Bone marrow (tissue), 2 donors: ENCODE results near the gene NR3C1.

Source experiments
- DNase-seq, 2 donors: peaks; one replicate each; lab custom pipeline; 2025; lab: John Stamatoyannopoulos, UW

NR3C1 gene

GRCh38 chr5:143234162-143234842 is 169.2 kb downstream of the NR3C1 start:
- DNase-seq: no peak

GRCh38 chr5:143233031-143233430 is 170.5 kb downstream of the NR3C1 start:
- DNase-seq: peak in 1 of 2 donors; percentile 40

GRCh38 chr5:143231973-143232812 is 171.3 kb downstream of the NR3C1 start:
- DNase-seq: no peak

- no peak for DNase-seq
These were observed 172.1 kb downstream of the NR3C1 start for GRCh38 chr5:143231416-143231815.

- no peak for DNase-seq
These were observed 172.8 kb downstream of the NR3C1 start for GRCh38 chr5:143230676-143230996.

- DNase-seq: no peak
These were observed 173.4 kb downstream of the NR3C1 start for GRCh38 chr5:143229896-143230675.

GRCh38 chr5:143229426-143229895 is 174.0 kb downstream of the NR3C1 start:
- DNase-seq: no peak

- no peak for DNase-seq
These were observed 174.7 kb downstream of the NR3C1 start for GRCh38 chr5:143228597-143229293.
